GM19193 (cell line): ENCODE results near the gene HEPACAM.

Experiments
- POLR2A ChIP-seq: IDR thresholded peaks from 4 replicates; pipeline ENCODE4 v1.6.1; 2011; ENCODE audit not compliant: insufficient read depth, insufficient read length; ENCODE audit errors: extremely low read depth

The HEPACAM gene

GRCh38 chr11:124895471-124895971, 40.3 kb downstream of the HEPACAM start:
- TF ChIP-seq POLR2A, result no peak

GRCh38 chr11:124894606-124895430, 41.0 kb downstream of the HEPACAM start:
- TF ChIP-seq POLR2A, result no peak

DNA sequence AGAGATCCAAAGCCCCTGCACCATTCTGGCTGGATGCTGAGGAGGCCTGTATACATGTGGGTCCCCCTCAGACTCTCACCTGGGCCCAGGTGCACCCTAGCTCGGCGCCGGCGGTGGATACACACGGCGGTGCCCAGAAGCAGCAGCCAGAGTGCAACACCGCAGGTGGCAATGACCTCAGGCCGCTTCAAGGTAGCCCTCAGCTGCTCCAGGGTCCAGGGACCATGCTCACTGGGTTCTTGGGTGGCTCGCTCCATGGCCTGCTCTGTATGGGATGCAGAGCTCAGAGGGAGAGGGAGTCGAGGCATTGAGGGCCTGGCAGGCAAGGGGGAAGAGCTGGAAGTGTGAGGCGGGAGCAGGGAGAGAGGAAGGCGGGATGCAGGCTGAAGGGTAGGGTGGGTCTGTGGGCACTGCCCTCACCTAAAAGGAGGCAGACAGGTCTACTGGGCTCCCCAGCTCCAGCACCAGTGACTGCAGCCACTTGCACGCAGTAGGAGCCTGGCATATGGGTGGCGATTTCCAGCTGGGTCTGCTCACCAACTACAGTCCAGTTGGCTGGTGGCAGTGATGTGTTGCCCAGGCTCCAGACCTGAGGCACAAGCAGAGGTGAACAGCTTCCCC, 42.0 kb downstream of the HEPACAM start:
- TF ChIP-seq POLR2A, result no peak

DNA sequence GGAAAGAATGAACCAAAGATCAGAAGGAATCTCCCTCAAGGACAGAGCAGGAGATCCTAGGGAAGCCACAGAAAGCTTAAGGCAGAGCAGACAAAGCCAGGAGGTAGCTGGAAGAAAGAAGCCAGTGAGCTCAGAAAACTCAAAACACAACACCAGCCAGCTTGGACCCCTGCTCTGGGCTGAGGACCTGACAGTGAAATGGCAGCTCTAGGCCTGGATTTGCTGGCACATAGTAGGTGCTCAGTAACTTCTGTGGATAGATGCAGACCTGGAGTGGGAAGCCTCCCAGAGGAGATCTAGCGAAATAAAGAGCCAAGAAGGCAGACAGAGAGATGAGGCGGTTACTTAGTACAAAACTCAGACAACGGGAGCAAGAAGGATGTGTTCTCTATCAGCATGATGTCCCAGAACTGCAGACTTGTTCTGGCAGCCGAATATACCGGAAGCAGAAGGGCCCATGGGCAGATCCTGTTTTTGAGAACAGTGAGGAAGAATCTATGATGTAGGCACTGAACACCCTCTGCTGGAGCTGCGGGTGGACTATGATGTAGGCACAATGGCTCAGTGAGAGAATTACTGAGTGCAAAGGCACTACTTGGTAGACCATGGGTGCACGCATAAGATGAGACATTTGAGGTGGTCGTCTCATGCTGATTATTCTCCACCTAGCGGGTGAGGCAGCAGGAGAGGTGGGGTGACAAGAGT, 42.9 kb downstream of the HEPACAM start:
- no peak for TF ChIP-seq POLR2A

DNA sequence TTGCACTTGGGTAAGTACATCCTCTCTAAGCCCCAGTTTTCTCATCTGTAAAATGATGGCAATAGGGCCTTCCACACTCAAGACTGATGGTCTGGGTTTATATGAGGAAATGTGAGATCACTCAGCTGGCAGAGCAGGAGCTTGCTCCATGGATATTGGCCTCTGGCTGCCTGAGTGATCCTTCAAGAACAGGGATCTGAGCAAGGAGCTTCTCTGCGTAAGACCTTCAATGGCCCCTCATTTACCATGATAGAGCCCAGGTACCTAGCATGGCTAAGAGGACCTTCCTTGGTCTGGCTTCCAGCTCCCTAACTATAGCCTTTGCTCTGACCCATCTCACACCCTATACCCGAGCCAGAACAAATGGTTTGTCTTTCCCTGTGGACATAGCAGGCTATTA, 43.7 kb downstream of the HEPACAM start:
- no peak for TF ChIP-seq POLR2A

DNA sequence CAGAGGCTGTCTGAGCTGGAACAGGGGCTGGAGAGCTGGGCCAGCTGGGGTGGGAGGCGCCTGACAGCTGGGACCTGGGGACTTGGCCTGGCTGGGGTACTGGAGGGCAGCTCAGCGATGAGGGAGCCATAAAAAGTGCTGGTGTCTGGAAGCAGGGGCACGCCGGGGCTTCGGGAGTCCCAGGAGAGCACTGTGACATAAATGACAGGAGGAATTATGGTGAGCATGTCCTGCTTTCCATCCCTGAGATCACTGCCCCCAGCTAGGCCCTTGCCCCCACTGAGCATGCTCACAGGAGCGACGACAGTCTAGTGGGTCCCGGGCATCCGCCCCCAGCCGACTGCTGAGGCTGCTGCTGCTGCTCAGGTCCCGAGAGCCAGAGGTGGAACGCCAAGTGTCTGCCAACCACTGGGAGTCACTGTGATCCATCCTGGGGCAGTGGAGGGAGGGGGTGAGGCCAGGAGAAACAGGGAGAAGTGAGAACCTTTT, 44.4 kb downstream of the HEPACAM start:
- TF ChIP-seq POLR2A, result no peak

DNA sequence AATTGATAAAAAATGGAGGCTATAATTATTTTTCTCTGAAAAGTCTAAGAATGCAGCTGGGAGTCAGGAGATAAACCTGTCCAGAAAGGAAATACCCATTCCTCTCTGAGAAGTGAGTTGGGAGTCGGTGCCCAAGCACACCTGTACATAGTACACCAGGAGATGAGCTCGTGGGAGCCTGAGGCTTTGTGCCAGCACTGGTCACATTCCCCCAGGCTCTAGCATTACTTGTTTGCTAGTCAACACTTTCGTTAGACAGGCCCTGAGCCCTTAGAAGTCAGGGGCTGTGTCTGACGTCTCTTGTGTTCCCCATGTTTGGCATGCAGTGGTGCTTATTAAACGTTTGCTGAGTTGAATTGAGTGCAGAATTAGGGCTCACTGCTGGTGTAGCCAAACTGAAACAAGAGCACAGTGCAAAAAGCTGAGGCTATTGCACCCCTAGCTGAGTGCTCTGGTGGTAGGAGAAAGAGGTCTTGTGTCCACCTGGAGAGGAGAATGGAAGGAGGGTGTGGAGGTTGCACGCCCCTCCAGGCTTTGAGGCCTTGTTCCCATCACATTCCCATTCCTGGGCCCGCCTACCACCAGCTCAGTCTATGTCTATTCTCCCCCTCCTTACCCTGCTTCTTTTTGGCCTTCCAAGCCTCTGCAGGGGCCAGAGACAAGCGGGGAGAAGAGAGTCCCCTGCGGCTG, 45.0 kb downstream of the HEPACAM start:
- no peak for TF ChIP-seq POLR2A

GRCh38 chr11:124890151-124890550, 45.7 kb downstream of the HEPACAM start:
- no peak for TF ChIP-seq POLR2A

GRCh38 chr11:124889191-124890091, 46.4 kb downstream of the HEPACAM start:
- no peak for TF ChIP-seq POLR2A

DNA sequence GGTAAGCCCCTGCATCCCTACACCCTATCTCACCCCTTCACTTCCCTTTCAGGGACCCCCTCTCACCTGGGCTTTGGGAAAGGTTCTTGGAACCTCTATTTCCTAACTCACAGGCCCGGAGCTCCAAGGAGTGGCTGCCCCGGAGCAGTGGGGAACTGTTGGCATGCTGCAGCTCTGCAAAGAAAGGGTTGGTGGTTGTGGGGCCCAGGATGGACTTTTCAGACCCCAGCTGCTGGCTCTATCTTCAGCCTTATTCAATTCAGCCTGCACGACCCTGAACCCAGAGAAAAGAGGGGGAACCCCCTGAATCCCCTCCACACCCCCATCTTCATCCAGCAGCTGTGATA, 48.2 kb downstream of the HEPACAM start:
- TF ChIP-seq POLR2A, result no peak

- no peak for TF ChIP-seq POLR2A
These were observed 48.7 kb downstream of the HEPACAM start for GRCh38 chr11:124886978-124887666.

- no peak for TF ChIP-seq POLR2A
These were observed 49.4 kb downstream of the HEPACAM start for GRCh38 chr11:124886476-124886875.

DNA sequence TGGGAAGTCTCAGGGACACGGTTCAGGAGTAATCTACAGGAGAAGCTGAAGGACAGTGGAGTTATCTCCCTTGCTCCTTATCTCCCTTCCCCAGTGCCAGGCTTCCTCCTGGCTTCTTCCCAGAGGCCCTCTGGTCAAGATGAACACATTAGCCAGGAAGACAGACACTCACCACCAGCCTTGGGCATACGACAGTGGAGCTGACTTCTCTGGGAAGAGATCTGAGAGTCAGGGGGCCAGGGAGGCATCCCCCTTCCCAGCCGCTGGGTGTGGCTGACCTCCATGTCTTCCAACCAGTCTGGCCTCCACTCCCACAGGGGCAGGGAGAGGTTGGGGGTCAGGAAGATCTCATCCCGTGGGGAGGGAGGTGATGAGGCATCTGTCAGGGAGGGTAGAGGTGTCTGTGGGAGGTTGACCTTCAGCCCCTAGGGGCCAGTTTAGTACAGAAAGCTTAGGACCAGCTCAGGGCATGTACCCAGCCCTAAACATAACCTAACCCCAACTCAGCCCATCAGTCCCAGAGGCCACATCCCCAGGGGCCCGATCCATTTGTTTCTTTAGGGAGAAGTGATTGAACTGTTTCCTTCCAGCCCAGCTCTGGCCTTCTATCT, 50.9 kb downstream of the HEPACAM start:
- TF ChIP-seq POLR2A, result no peak

DNA sequence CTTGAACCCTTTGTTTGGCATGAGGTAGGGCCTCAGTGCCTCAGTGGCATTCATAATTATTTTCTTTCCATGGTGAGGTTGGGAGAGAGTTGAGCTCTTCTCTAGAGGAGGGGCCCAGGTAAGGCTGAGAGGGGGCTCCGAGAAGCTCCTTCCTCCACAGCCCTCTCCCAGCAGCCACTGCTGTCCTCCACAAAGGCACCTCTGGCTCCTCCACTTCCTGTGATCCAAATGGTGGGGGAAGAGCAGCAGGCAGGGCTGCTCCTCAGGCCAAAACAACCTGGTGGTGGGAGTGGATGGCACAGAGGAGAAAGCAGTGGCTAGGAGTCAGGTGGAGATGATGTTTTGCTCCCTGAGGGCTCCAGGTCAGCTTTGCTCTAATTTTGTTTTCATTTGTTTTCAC, 51.5 kb downstream of the HEPACAM start:
- TF ChIP-seq POLR2A, result no peak
